Osteocyte (in vitro differentiated cells): ENCODE data around the gene SPSB4. TPM values are rescaled to one million over a fixed set of nuclear protein-coding genes. Genes with fewer than 3 reads are reported as not detected.

ENCODE experiments used
- DNase-seq: peaks from one replicate; pipeline ENCODE4 v3.0.0; 2021; ENCODE audit warnings: mixed read lengths; ENCODE audit not compliant: unreplicated experiment; ENCODE audit errors: extremely low spot score
- H3K27ac Mint-ChIP-seq: one replicate; pipeline ENCODE4 v1.8.0; 2021; ENCODE audit warnings: mild to moderate bottlenecking, mixed read lengths; ENCODE audit not compliant: unreplicated experiment
- H3K27me3 Mint-ChIP-seq: one replicate; pipeline ENCODE4 v1.8.0; 2021; ENCODE audit warnings: mixed read lengths; ENCODE audit not compliant: unreplicated experiment
- H3K36me3 Mint-ChIP-seq: one replicate; pipeline ENCODE4 v1.8.0; 2021; ENCODE audit warnings: mixed read lengths; ENCODE audit not compliant: unreplicated experiment
- H3K4me1 Mint-ChIP-seq: one replicate; pipeline ENCODE4 v1.8.0; 2021; ENCODE audit warnings: mixed read lengths; ENCODE audit not compliant: unreplicated experiment
- H3K4me3 Mint-ChIP-seq: one replicate; pipeline ENCODE4 v1.8.0; 2021; ENCODE audit warnings: mild to moderate bottlenecking, moderate library complexity, mixed read lengths; ENCODE audit not compliant: unreplicated experiment
- H3K9me3 Mint-ChIP-seq: one replicate; pipeline ENCODE4 v1.8.0; 2021; ENCODE audit warnings: mixed read lengths; ENCODE audit not compliant: unreplicated experiment
- CTCF ChIP-seq: fragments of 200-600 bp; sonication (generic); IDR thresholded peaks from 2 replicates; pipeline ENCODE4 v1.5.0; 2021; ENCODE audit warnings: antibody characterized with exemption, mild to moderate bottlenecking, moderate library complexity
- total RNA-seq: library from RNA; stranded (reverse); gene quantifications from 2 replicates; pipeline ENCODE4 v1.2.1, GENCODE V29; 2021

The SPSB4 gene
- total RNA-seq, 1 donor from 2014 or later, result 3.3 TPM

- no peak for DNase-seq
- Mint-ChIP-seq H3K36me3 (peaks cover 2% of the 10 kb centered on the region), H3K4me1 (peaks cover 13% of the 10 kb centered on the region), H3K27me3 (no peaks in the 10 kb centered on the region), H3K9me3 (peaks cover 3% of the 10 kb centered on the region), H3K27ac (no peak overlapping the region), H3K4me3 (no peak overlapping the region)
- TF ChIP-seq CTCF, result no peak
Measured at GRCh38 chr3:141103503-141103902, 52.4 kb downstream of the SPSB4 start.

DNA sequence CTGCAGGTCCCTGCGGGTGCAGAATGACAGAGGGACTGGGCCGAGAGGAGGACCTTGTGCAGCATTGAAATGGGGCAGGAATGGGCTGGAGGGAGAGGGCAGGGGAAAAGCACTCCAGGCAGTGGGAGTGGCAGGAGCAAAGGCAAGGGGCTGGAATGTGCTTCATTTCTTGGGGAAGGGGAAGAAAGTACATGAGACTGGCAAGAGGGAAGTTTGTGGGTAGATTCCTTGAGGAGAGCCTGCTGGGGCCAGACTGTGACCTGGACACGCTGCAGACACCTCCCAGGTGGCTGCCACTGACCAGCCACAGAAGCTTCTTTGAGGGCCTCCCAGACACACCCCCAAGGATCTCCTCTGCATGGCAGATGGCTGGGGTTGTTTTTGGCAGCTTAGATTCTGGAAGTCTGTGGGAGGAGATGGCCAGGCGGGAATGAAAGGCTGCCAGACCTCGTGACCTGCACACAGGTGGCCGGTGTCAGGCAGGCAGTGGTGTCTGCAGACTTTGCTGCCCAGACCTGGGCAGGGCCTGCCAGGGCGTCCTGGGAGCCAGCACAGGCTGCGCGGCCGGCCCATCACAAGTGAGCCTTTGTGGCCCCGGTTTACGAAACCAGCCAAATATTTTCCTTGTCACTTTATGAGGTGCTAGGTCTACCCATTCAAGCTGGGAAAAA lies 53.1 kb downstream of the SPSB4 start:
- Mint-ChIP-seq H3K4me1 (peaks cover 13% of the 10 kb centered on the region), H3K9me3 (no peaks in the 10 kb centered on the region), H3K36me3 (peaks cover 1% of the 10 kb centered on the region), H3K4me3 (no peak overlapping the region), H3K27ac (no peak overlapping the region), H3K27me3 (no peaks in the 10 kb centered on the region)
- TF ChIP-seq CTCF, result no peak
- DNase-seq, result no peak

DNA sequence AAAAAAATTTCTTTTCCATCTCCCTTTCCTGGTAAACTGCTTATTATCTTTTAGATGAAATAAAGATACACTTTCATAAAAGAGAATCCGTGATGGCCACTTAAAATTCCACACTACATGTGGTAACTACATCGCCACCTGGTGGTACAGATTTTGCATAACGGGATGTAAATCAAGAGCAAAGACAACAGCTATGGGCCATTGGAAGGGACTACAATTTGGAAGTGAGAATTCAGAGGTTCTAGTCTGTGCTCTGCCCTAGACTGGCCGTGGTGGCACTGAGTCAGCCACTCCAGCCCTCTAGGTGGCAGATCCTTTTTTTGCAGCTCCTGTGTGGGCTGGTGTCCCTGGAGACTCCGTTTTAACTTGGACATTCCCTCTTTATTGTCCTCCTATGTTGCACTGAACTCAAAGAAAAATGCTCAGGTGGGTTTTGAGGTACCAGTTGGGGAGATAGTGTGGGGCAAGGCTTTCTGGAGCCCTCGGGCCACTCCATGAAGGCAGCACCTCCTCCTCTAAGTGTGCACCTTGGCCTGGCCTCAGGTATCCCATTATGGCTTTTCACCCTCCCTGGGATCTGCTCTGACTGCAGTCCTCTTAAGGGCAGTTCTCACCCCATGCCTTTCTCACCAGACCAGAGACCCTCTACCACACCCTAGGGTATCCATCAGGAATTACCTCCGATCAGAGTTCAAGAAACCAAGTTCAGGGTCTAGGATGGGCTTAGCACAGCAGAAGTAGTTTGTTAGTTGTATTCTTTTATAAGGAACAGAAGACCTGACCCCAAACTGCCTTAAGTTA lies 54.9 kb downstream of the SPSB4 start:
- H3K9me3 Mint-ChIP-seq, result no peaks in the 10 kb centered on the region
- no peak for DNase-seq
- H3K36me3 Mint-ChIP-seq, result peaks cover 1% of the 10 kb centered on the region
- H3K4me1 Mint-ChIP-seq, result peaks cover 13% of the 10 kb centered on the region
- H3K4me3 Mint-ChIP-seq, result no peak overlapping the region
- H3K27ac Mint-ChIP-seq, result no peak overlapping the region
- no peaks in the 10 kb centered on the region for H3K27me3 Mint-ChIP-seq
- peak; percentile 87 for TF ChIP-seq CTCF

- no peak for DNase-seq
- Mint-ChIP-seq H3K4me1 (peaks cover 13% of the 10 kb centered on the region), H3K9me3 (no peaks in the 10 kb centered on the region), H3K27ac (no peak overlapping the region), H3K36me3 (peaks cover 1% of the 10 kb centered on the region), H3K4me3 (no peak overlapping the region), H3K27me3 (no peaks in the 10 kb centered on the region)
- no peak for TF ChIP-seq CTCF
Measured at GRCh38 chr3:141106842-141107241, 55.7 kb downstream of the SPSB4 start.

DNA sequence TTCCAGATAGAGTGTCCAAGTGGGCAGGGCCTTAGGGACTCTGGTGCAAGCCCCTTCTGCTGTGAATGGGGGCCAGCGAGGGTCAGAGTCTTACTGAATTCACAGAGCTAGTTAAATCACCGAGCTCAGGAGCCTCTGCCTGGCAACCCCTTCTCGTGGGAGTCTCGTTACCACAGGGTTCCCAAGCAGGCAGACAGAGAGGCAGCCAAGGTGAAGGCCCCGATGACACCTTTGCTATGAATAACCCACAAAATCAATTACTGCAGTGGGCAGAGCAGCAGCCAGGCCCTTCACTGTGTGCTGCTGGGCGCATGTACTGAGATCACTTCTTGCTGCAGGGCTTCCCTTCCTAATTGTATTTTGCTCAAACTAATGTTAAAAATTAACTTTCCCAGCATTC lies 56.9 kb downstream of the SPSB4 start:
- H3K4me1 Mint-ChIP-seq, result peaks cover 15% of the 10 kb centered on the region

More for the DNA sequence above, 56.9 kb downstream of the SPSB4 start:
- TF ChIP-seq CTCF, result no peak
- DNase-seq, result no peak
- Mint-ChIP-seq H3K27me3 (no peaks in the 10 kb centered on the region), H3K4me3 (no peak overlapping the region), H3K27ac (no peak overlapping the region), H3K36me3 (peaks cover 1% of the 10 kb centered on the region), H3K9me3 (no peaks in the 10 kb centered on the region)
